Activated T-helper 2 cell treated with anti-CD3 and anti-CD28 coated beads, Interferon-gamma antibody, Interleukin-2, Interleukin-4, amounts not matched to agents 10 μg/mL and 5 μg/mL and 100 μg/mL, durations not matched to agents 14 hours and 24 hours and 36 hours (primary cell): ENCODE results near the gene BAG2. TPM values are rescaled to one million over a fixed set of nuclear protein-coding genes. Genes with fewer than 3 reads are reported as not detected.

Experiments
- DNase-seq: peaks from one replicate; pipeline ENCODE4 v3.0.0; 2021; ENCODE audit warnings: low spot score
- H3K27ac Mint-ChIP-seq: one replicate; pipeline ENCODE4 v1.8.0; 2021; ENCODE audit warnings: mixed read lengths
- H3K27me3 Mint-ChIP-seq: one replicate; pipeline ENCODE4 v1.8.0; 2021; ENCODE audit warnings: low read depth, mixed read lengths
- H3K36me3 Mint-ChIP-seq: one replicate; pipeline ENCODE4 v1.8.0; 2021; ENCODE audit warnings: low read depth, mixed read lengths
- H3K4me1 Mint-ChIP-seq: one replicate; pipeline ENCODE4 v1.8.0; 2021; ENCODE audit warnings: low read depth, mixed read lengths
- H3K4me3 Mint-ChIP-seq: one replicate; pipeline ENCODE4 v1.8.0; 2021; ENCODE audit warnings: low read depth, mild to moderate bottlenecking, moderate library complexity, mixed read lengths
- H3K9me3 Mint-ChIP-seq: one replicate; pipeline ENCODE4 v1.8.0; 2021; ENCODE audit warnings: mixed read lengths
- intact Hi-C: fragments of 100-400 bp; cut with micrococcal nuclease; formaldehyde crosslinking; loops from one replicate; pipeline ENCODE4 v1.15.1; 2023
- total RNA-seq: library from RNA; stranded (reverse); gene quantifications from 2 replicates; pipeline ENCODE4 v1.2.3, GENCODE V29; 2022

BAG2 gene
- total RNA-seq, 1 donor from 2014 or later, result 14.3 TPM

DNA sequence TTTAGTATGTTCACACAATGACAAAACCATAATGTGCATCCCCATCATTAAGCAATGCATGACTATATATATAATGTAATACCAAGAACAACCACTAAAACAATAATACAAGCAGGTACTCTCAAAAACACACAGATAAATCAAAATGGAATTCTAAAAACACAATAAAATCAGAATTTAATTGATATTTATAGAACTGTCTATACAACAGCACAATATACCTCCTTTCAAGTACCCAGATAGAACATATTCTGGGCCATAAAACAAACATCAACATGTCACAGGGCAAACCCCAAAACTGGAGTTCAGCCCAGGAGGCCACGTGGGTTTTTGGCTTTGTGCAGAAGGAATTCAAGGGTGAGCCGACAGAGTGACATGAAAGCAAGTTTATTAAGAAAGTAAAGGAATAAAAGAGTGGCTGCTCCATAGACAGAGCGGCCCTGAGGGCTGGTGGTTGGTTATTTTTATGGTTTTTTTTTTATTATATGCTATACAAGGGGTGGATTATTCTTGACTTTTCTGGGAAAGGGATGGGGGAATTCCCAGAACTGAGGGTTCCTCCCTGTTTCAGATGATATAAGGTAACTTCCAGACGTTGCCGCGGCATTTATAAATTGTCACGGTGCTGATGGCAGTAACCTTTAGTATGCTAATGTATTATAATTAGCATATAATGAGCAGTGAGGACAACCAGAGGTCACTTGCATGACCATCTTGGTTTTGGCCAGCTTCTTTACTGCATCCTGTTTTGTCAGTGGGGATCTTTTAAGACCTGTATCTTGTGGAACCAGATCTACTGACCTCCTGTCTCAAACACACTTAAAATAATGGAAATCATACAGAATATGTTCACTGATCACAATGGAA is 44.3 kb downstream of the BAG2 start:
- H3K27me3 Mint-ChIP-seq, result peaks cover 4% of the 10 kb centered on the region
- intact Hi-C loops, result no loop called here
- no peak overlapping the region for H3K4me3 Mint-ChIP-seq
- DNase-seq, result no peak
- peaks cover 39% of the 10 kb centered on the region for H3K4me1 Mint-ChIP-seq
- H3K27ac Mint-ChIP-seq, result no peak overlapping the region
- H3K36me3 Mint-ChIP-seq, result peaks cover 22% of the 10 kb centered on the region
- H3K9me3 Mint-ChIP-seq, result peaks cover 12% of the 10 kb centered on the region

DNA sequence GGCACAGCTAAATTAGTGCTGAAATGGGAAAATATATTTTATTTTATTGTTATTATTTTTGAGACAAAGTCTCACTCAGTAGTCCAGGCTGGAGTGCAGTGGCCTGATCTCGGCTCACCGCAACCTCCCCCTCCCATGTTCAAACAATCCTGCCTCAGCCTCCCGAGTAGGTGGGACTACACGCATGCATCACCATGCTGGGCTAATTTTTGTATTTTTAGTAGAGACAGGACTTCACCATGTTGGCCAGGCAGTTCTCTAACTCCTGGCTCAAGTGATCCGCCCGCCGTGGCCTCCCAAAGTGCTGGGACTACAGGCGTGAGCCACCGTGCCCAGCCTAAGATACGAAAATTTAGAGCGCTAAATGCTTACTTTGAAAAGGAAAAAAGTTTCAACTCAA is 45.1 kb downstream of the BAG2 start:
- DNase-seq, result no peak
- Mint-ChIP-seq H3K36me3 (peaks cover 22% of the 10 kb centered on the region), H3K4me1 (peaks cover 37% of the 10 kb centered on the region), H3K4me3 (no peak overlapping the region), H3K9me3 (peaks cover 12% of the 10 kb centered on the region), H3K27me3 (peaks cover 4% of the 10 kb centered on the region), H3K27ac (no peak overlapping the region)
- intact Hi-C loops, result no loop called here

DNA sequence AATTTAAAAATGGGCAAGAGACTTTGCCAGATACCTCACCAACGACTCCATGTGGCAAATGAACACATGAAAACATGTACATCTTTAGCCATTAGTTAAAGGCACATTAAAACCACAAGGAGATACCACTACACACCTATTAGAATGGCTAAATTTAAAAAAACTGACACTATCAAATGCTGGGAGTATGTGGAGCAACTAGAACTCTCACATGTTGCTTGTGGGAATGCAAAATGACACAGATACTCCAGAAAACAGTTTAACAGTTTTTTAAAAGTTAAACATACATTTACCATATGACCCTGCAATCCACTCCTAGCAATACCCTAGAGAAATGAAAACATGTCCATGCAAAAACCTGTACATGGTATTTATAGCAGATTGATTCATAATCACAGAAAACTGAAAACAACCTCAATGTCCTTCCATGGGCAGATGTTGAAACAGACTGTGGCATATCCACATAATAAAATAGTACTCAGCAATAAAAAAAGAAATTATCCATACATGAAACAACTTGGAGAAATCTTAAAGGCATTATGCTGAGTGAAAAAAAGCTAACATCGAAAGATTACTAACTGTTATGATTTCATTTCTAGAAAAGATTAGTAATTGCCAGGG is 48.1 kb downstream of the BAG2 start:
- Mint-ChIP-seq H3K9me3 (peaks cover 6% of the 10 kb centered on the region), H3K36me3 (peaks cover 11% of the 10 kb centered on the region), H3K4me1 (peaks cover 33% of the 10 kb centered on the region), H3K4me3 (peak overlapping the region; percentile 67), H3K27ac (no peak overlapping the region), H3K27me3 (peaks cover 21% of the 10 kb centered on the region)
- intact Hi-C loops, result loop anchor here (2.0 to 5.0 kb wide), 2 partner anchors 173 to 265 kb away; partner anchors contain the start of genes BEND6 and KIAA1586
- no peak for DNase-seq

DNA sequence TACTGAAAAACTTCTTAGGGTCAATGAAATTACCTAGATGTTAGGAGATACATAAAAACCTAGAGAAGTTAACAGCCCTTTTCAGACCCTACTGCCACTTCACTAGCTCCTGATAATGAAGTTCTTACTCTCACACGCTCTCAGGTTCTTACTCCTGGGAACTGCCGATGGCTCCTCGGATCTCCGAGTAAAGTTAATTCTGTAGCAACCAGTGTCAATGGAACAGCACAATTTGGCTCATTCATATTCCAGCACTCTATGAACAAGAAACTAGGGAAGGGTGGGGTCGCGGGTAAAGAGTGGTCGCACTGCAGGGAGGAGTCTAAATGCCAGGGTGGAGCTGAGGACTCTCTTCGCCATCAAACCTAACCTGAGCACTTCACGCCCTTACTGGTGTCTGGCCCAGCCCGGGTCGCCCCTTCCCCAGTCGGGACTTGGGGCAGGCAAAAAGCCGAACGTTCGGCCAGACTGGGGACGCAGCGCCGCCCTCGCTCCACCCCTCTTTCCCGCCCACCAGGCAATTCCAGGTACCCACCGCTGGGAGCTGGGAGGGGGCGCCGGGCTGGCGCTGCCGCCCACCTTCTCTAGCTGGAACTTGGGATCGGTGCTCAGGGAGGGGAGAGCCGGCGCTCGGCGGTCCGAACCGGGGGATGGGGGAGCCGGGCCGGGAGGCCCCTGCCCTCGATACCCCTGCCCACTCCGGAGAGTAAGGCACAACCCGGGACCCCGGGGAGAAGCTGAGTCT is 49.2 kb downstream of the BAG2 start:
- intact Hi-C loops, result loop anchor here (2.0 to 5.0 kb wide), 2 partner anchors 174 to 267 kb away; partner anchors contain the start of genes BEND6 and KIAA1586
- H3K36me3 Mint-ChIP-seq, result peaks cover 9% of the 10 kb centered on the region
- peak overlapping the region; percentile 87 for H3K4me3 Mint-ChIP-seq
- no peaks in the 10 kb centered on the region for H3K9me3 Mint-ChIP-seq
- peak overlapping the region; percentile 56 for H3K27ac Mint-ChIP-seq
- peaks cover 24% of the 10 kb centered on the region for H3K27me3 Mint-ChIP-seq
- H3K4me1 Mint-ChIP-seq, result peaks cover 32% of the 10 kb centered on the region
- DNase-seq, result peak; percentile 33

GRCh38 chr6:57221936-57222742 is 50.0 kb downstream of the BAG2 start, which contains the start of gene RAB23:
Gene RAB23 (minus strand): TSS chr6:57222307. CDS start chr6:57210380, 11,927 bp downstream.
- Mint-ChIP-seq H3K4me1 (peaks cover 26% of the 10 kb centered on the region), H3K27ac (peak within 1 kb of the TSS; percentile 97), H3K36me3 (peaks cover 9% of the 10 kb centered on the region), H3K4me3 (peak within 1 kb of the TSS; percentile 99), H3K9me3 (no peaks in the 10 kb centered on the region), H3K27me3 (peaks cover 27% of the 10 kb centered on the region)
- intact Hi-C loops, result loop anchor here (1.0 to 5.0 kb wide), 6 partner anchors 15 to 267 kb away; partner anchors contain the start of genes BAG2, BEND6, KIAA1586 and PRIM2
- DNase-seq, result peak; percentile 82

DNA sequence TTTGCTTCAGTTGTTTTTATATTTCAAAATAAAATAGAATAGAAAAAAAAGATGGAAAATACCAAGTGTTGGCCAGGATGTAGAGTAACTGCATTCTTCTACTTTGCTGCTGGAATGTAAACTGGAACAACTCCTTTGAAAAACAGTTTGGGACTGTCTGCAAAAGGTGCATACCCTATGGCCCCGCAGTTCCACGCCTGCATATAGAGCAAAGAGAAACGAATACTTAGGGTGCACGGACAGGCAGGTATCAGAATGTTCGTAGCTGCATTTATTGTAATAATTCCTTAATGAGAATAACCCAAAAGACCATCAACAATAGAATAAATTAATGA is 50.6 kb downstream of the BAG2 start:
- DNase-seq, result no peak
- H3K4me1 Mint-ChIP-seq, result peaks cover 22% of the 10 kb centered on the region
- H3K4me3 Mint-ChIP-seq, result peak overlapping the region; percentile 99
- intact Hi-C loops, result loop anchor here (1.0 to 5.0 kb wide), 5 partner anchors 15 to 175 kb away; partner anchors contain the start of genes BAG2, KIAA1586, PRIM2 and ZNF451
- H3K9me3 Mint-ChIP-seq, result no peaks in the 10 kb centered on the region
- peaks cover 27% of the 10 kb centered on the region for H3K27me3 Mint-ChIP-seq
- peaks cover 9% of the 10 kb centered on the region for H3K36me3 Mint-ChIP-seq
- no peak overlapping the region for H3K27ac Mint-ChIP-seq

GRCh38 chr6:57224769-57225515 is 52.8 kb downstream of the BAG2 start:
- Mint-ChIP-seq H3K4me1 (peaks cover 21% of the 10 kb centered on the region), H3K9me3 (no peaks in the 10 kb centered on the region), H3K27ac (no peak overlapping the region), H3K27me3 (peaks cover 36% of the 10 kb centered on the region), H3K4me3 (no peak overlapping the region), H3K36me3 (peaks cover 5% of the 10 kb centered on the region)
- intact Hi-C loops, result loop anchor here (5.0 kb wide), 1 partner anchor 178 kb away; the partner anchor contains the start of gene KIAA1586
- no peak for DNase-seq

DNA sequence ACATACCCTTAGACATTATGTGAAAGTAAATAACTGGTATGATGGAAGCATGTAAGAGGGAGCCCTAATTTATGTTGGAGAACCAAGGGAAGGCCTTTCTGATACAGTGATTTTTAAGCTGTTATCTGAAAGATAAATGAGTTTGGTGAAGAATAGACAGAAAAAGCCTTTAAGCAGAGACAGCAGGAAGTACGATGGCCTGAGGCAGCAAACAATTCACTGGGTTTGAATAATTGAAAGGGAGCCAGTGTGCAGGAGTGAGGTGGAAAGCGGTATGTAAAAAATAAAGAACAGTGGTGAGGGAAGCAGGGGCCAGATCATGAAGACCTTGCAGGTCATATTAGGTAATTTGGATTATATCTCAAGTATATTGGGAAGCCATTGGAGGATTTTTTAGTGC is 54.1 kb downstream of the BAG2 start:
- Mint-ChIP-seq H3K9me3 (no peaks in the 10 kb centered on the region), H3K27ac (no peak overlapping the region), H3K4me3 (no peak overlapping the region), H3K36me3 (no peaks in the 10 kb centered on the region), H3K4me1 (peaks cover 14% of the 10 kb centered on the region), H3K27me3 (peaks cover 40% of the 10 kb centered on the region)
- no peak for DNase-seq
- intact Hi-C loops, result no loop called here

Other genes with a start within 250 kb of the BAG2 start
- not detected in 2 replicates for gene BEND6, start 217.2 kb upstream of the BAG2 start, total RNA-seq
- gene KIAA1586, start 125.6 kb upstream of the BAG2 start, total RNA-seq, result 13.1 and 13.7 TPM in 2 replicates
- 57.7 and 60.3 TPM in 2 replicates for gene ZNF451, start 82.1 kb upstream of the BAG2 start, total RNA-seq
- gene RAB23, start 50.0 kb downstream of the BAG2 start, total RNA-seq, result 4.8 and 5.1 TPM in 2 replicates
- 36.9 and 37.9 TPM in 2 replicates for gene PRIM2, start 145.3 kb downstream of the BAG2 start, total RNA-seq